Measurements from ENCODE around the gene DDIT3. TPM values are rescaled to one million over a fixed set of nuclear protein-coding genes. Genes with fewer than 3 reads are reported as not detected.

The DDIT3 gene
- total RNA-seq, 1 experiment from 2014 or later, result 3.4 TPM

GRCh38 chr12:57519796-57520052, 590 bp downstream of the DDIT3 start:
- peak overlapping the region; percentile 96 for H3K4me3 Mint-ChIP-seq
- POLR2A ChIA-PET, result interaction anchor here (1.1 to 2.2 kb wide), 6 partner anchors 10 to 65 kb away, joined by 3 to 9 read pairs (median 6); partner anchors contain the start of genes GLI1 and INHBE
- TF ChIP-seq PRRX2 (CRISPR knock-in tag; IDR thresholded peaks at IDR 0.05) (0 out of 2 replicates have a peak, but pooled peaks have one; percentile 22), CREB1 (CRISPR knock-in tag; IDR thresholded peaks at IDR 0.05) (0 out of 2 replicates have a peak, but pooled peaks have one; percentile 5), MYBL2 (CRISPR knock-in tag; IDR thresholded peaks at IDR 0.05) (0 out of 2 replicates have a peak, but pooled peaks have one; percentile 53), ZNF396 (CRISPR knock-in tag; IDR thresholded peaks at IDR 0.05; ENCODE audit: borderline replicate concordance) (no peak), MAX (CRISPR knock-in tag; IDR thresholded peaks at IDR 0.05) (0 out of 2 replicates have a peak, but pooled peaks have one; percentile 49), NR3C1 (CRISPR knock-in tag; conservative IDR thresholded peaks at IDR 0.05; ENCODE audit: low read depth) (no peak), CTCF (IDR thresholded peaks at IDR 0.05) (no peak), GTF2I (CRISPR knock-in tag; conservative IDR thresholded peaks at IDR 0.05) (no peak), NFATC4 (CRISPR knock-in tag; IDR thresholded peaks at IDR 0.05) (peak; percentile 43; the same call in 1 of the 2 replicates), E2F1 (CRISPR knock-in tag; IDR thresholded peaks at IDR 0.05) (peak; percentile 18; the same call in 1 of the 2 replicates)
- CTCF ChIA-PET, result interaction anchor here (1.6 to 2.0 kb wide), 2 partner anchors 61 to 64 kb away, joined by 4 to 8 read pairs; partner anchors contain the start of gene GLI1
- DNase-seq (ENCODE audit: low spot score), result no peak
- peaks cover 3% of the 10 kb centered on the region; the same call in 1 of the 2 replicates for H3K27me3 Mint-ChIP-seq (ENCODE audit: low read depth)
- H3K9me3 Mint-ChIP-seq, result no peaks in the 10 kb centered on the region
- H3K36me3 Mint-ChIP-seq, result peaks cover 42% of the 10 kb centered on the region
- ATAC-seq, result peak; percentile 7
- H3K4me1 Mint-ChIP-seq, result peaks cover 42% of the 10 kb centered on the region
- H3K27ac Mint-ChIP-seq, result peak overlapping the region; percentile 100

GRCh38 chr12:57518920-57519795, 1.2 kb downstream of the DDIT3 start:
- H3K36me3 Mint-ChIP-seq, result peaks cover 48% of the 10 kb centered on the region
- H3K4me3 Mint-ChIP-seq, result peak overlapping the region; percentile 96
- H3K4me1 Mint-ChIP-seq, result peaks cover 37% of the 10 kb centered on the region
- H3K27ac Mint-ChIP-seq, result peak overlapping the region; percentile 100
- DNase-seq (ENCODE audit: low spot score), result peak; percentile 25
- TF ChIP-seq GABPB1 (CRISPR knock-in tag; IDR thresholded peaks at IDR 0.05) (peak; percentile 80), E2F1 (CRISPR knock-in tag; IDR thresholded peaks at IDR 0.05) (peak; percentile 69; the same call in 1 of the 2 replicates), ZBTB43 (CRISPR knock-in tag; IDR thresholded peaks at IDR 0.05) (no peak), CREB1 (CRISPR knock-in tag; IDR thresholded peaks at IDR 0.05) (0 out of 2 replicates have a peak, but pooled peaks have one; percentile 32), ZNF512 (CRISPR knock-in tag; IDR thresholded peaks at IDR 0.05; ENCODE audit: borderline replicate concordance) (no peak)
- H3K9me3 Mint-ChIP-seq, result no peaks in the 10 kb centered on the region
- POLR2A ChIA-PET, result interaction anchor here (0.9 to 2.2 kb wide), 5 partner anchors 10 to 60 kb away, joined by 3 to 9 read pairs (median 4); partner anchors contain the start of gene GLI1
- CTCF ChIA-PET, result interaction anchor here (1.6 to 2.0 kb wide), 2 partner anchors 60 to 64 kb away, joined by 4 to 8 read pairs; partner anchors contain the start of gene GLI1
- no peak for ATAC-seq
- peaks cover 3% of the 10 kb centered on the region; the same call in 1 of the 2 replicates for H3K27me3 Mint-ChIP-seq (ENCODE audit: low read depth)

Measured in WTC11 (cell line).